Neural progenitor cell (in vitro differentiated cells): ENCODE data around the gene LASP1. TPM values are rescaled to one million over a fixed set of nuclear protein-coding genes. Genes with fewer than 3 reads are reported as not detected.

ENCODE experiments used
- DNase-seq: peaks from one replicate; pipeline ENCODE4 v3.0.0-alpha.2; 2016; ENCODE audit warnings: low spot score
- H2AFZ ChIP-seq: fragments of 200-600 bp; sonication (generic); replicated peaks from 2 replicates; pipeline ENCODE4 v1.6.1; 2016; ENCODE audit warnings: antibody characterized with exemption
- H3F3A ChIP-seq: fragments of 200-600 bp; sonication (generic); 2 replicates; pipeline ENCODE4 v1.6.1; 2016; ENCODE audit warnings: antibody characterized with exemption, low read depth
- H3K27ac ChIP-seq: fragments of 200-600 bp; sonication (generic); 2 replicates; pipeline ENCODE4 v1.5.1; 2016; ENCODE audit warnings: mild to moderate bottlenecking
- H3K27me3 ChIP-seq: fragments of 200-600 bp; sonication (generic); 2 replicates; pipeline ENCODE4 v1.6.1; 2016; ENCODE audit warnings: mild to moderate bottlenecking, moderate library complexity
- H3K36me3 ChIP-seq: fragments of 200-600 bp; sonication (generic); 2 replicates; pipeline ENCODE4 v1.5.1; 2016
- H3K4me1 ChIP-seq: fragments of 200-600 bp; sonication (generic); 2 replicates; pipeline ENCODE4 v1.6.1; 2016; ENCODE audit warnings: mixed run types
- H3K4me2 ChIP-seq: fragments of 200-600 bp; sonication (generic); 2 replicates; pipeline ENCODE4 v1.6.1; 2016
- H3K4me3 ChIP-seq: fragments of 200-600 bp; sonication (generic); 2 replicates; pipeline ENCODE4 v1.5.1; 2016
- H3K79me2 ChIP-seq: fragments of 200-600 bp; sonication (generic); 2 replicates; pipeline ENCODE4 v1.6.1; 2016; ENCODE audit warnings: low read depth
- H3K9ac ChIP-seq: fragments of 200-600 bp; sonication (generic); 2 replicates; pipeline ENCODE4 v1.6.1; 2016
- H3K9me3 ChIP-seq: fragments of 200-600 bp; sonication (generic); 2 replicates; pipeline ENCODE4 v1.5.1; 2016; ENCODE audit warnings: low read depth
- H4K20me1 ChIP-seq: fragments of 200-600 bp; sonication (generic); 2 replicates; pipeline ENCODE4 v1.6.1; 2016; ENCODE audit warnings: low read depth
- H3K27ac Mint-ChIP-seq: 3 replicates; pipeline ENCODE4 v1.8.0; 2021; ENCODE audit warnings: mixed read lengths
- H3K27me3 Mint-ChIP-seq: 2 replicates; pipeline ENCODE4 v1.8.0; 2022; ENCODE audit warnings: low read depth, mild to moderate bottlenecking, inconsistent platforms, moderate library complexity, mixed read lengths; ENCODE audit not compliant: insufficient read depth
- H3K36me3 Mint-ChIP-seq: 3 replicates; pipeline ENCODE4 v1.8.0; 2021; ENCODE audit warnings: mixed read lengths
- H3K4me1 Mint-ChIP-seq: 3 replicates; pipeline ENCODE4 v1.8.0; 2021; ENCODE audit warnings: mixed read lengths
- H3K4me3 Mint-ChIP-seq: 3 replicates; pipeline ENCODE4 v1.8.0; 2021; ENCODE audit warnings: mild to moderate bottlenecking, moderate library complexity, mixed read lengths
- H3K9me3 Mint-ChIP-seq: 3 replicates; pipeline ENCODE4 v1.8.0; 2020; ENCODE audit warnings: mixed read lengths
- CTCF ChIP-seq: fragments of 200-600 bp; sonication (generic); IDR thresholded peaks from 2 replicates; pipeline ENCODE4 v1.5.1; 2017; ENCODE audit warnings: antibody characterized with exemption, mild to moderate bottlenecking
- EZH2 ChIP-seq: fragments of 200-600 bp; sonication (generic); IDR thresholded peaks from 2 replicates; pipeline ENCODE4 v1.6.1; 2017; ENCODE audit warnings: antibody characterized with exemption, mild to moderate bottlenecking, moderate library complexity
- EZH2phosphoT487 ChIP-seq: fragments of 200-600 bp; sonication (generic); IDR thresholded peaks from 2 replicates; pipeline ENCODE4 v1.6.1; 2017; ENCODE audit warnings: antibody characterized with exemption
- total RNA-seq: library from RNA; depleted of rRNA; stranded (reverse); fragments of >200 nt; gene quantifications from 2 replicates; pipeline ENCODE4 v1.2.3, GENCODE V29; 2015; ENCODE audit warnings: low replicate concordance

Gene LASP1
- total RNA-seq, 1 donor from 2014 or later: 45.2 TPM

- no peak overlapping the region for H3K27ac ChIP-seq
Measured at GRCh38 chr17:38958756-38959155, 88.9 kb downstream of the LASP1 start.

DNA sequence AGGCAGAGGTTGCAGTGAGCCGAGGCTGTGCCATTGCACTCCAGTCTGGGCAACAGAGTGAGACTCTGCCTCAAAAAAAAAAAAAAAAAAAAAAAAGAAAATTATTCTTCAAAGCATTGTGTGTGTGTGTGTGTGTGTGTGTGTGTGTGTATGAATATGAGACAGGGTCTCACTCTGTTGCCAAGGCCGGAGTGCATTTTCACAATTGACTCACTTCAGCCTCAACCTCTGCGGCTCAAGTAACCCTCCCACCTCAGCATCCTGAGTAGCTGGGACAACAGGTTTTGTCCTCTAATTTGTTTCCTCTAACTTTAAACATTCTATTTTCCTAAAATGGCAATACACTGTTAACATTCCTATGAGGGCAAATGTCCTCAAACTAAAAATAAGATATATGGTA, 89.7 kb downstream of the LASP1 start:
- Histone ChIP-seq H3K36me3 (no peaks in the 10 kb centered on the region), H3K79me2 (no peaks in the 10 kb centered on the region), H3K9ac (no peak overlapping the region), H3K4me3 (no peak overlapping the region), H3F3A (no peaks in the 10 kb centered on the region), H3K9me3 (no peaks in the 10 kb centered on the region), H3K27ac (no peak overlapping the region), H4K20me1 (no peaks in the 10 kb centered on the region), H3K4me1 (no peaks in the 10 kb centered on the region), H3K27me3 (no peaks in the 10 kb centered on the region), H3K4me2 (no peak overlapping the region), H2AFZ (no peak overlapping the region)
- no peak for DNase-seq
- H3K27me3 Mint-ChIP-seq: peaks cover 2% of the 10 kb centered on the region
- H3K4me3 Mint-ChIP-seq: no peak overlapping the region
- H3K36me3 Mint-ChIP-seq: no peaks in the 10 kb centered on the region
- TF ChIP-seq EZH2phosphoT487 (no peak), CTCF (no peak), EZH2 (no peak)
- no peak overlapping the region for H3K27ac Mint-ChIP-seq
- H3K9me3 Mint-ChIP-seq: no peaks in the 10 kb centered on the region
- H3K4me1 Mint-ChIP-seq: no peaks in the 10 kb centered on the region

More at GRCh38 chr17:38958756-38959155, 88.9 kb downstream of the LASP1 start:
- DNase-seq: no peak
- TF ChIP-seq EZH2phosphoT487: no peak
- no peak for TF ChIP-seq EZH2
- no peak for TF ChIP-seq CTCF
- no peak overlapping the region for H3K9ac ChIP-seq
- H3K9me3 Mint-ChIP-seq: no peaks in the 10 kb centered on the region
- peaks cover 2% of the 10 kb centered on the region for H3K27me3 Mint-ChIP-seq
- no peaks in the 10 kb centered on the region for H3K4me1 Mint-ChIP-seq
- H3F3A ChIP-seq: no peaks in the 10 kb centered on the region
- no peak overlapping the region for H3K27ac Mint-ChIP-seq
- no peaks in the 10 kb centered on the region for H3K79me2 ChIP-seq
- H3K36me3 ChIP-seq: no peaks in the 10 kb centered on the region
- H4K20me1 ChIP-seq: no peaks in the 10 kb centered on the region
- no peaks in the 10 kb centered on the region for H3K36me3 Mint-ChIP-seq
- H3K9me3 ChIP-seq: no peaks in the 10 kb centered on the region
- H3K4me2 ChIP-seq: no peak overlapping the region
- H3K4me3 Mint-ChIP-seq: no peak overlapping the region
- no peaks in the 10 kb centered on the region for H3K4me1 ChIP-seq
- H3K27me3 ChIP-seq: no peaks in the 10 kb centered on the region
- no peak overlapping the region for H3K4me3 ChIP-seq
- no peak overlapping the region for H2AFZ ChIP-seq

GRCh38 chr17:38960402-38960801, 90.5 kb downstream of the LASP1 start:
- Histone ChIP-seq H3K4me3 (no peak overlapping the region), H4K20me1 (no peaks in the 10 kb centered on the region), H3K36me3 (no peaks in the 10 kb centered on the region), H3K9ac (no peak overlapping the region), H3K9me3 (no peaks in the 10 kb centered on the region), H3K27ac (no peak overlapping the region), H3K4me2 (no peak overlapping the region), H3K79me2 (no peaks in the 10 kb centered on the region), H3F3A (no peaks in the 10 kb centered on the region), H2AFZ (no peak overlapping the region), H3K27me3 (no peaks in the 10 kb centered on the region), H3K4me1 (no peaks in the 10 kb centered on the region)
- TF ChIP-seq CTCF: no peak
- no peak for TF ChIP-seq EZH2phosphoT487
- TF ChIP-seq EZH2: no peak
- Mint-ChIP-seq H3K27ac (no peak overlapping the region), H3K27me3 (peaks cover 2% of the 10 kb centered on the region), H3K9me3 (no peaks in the 10 kb centered on the region), H3K36me3 (no peaks in the 10 kb centered on the region), H3K4me3 (no peak overlapping the region), H3K4me1 (no peaks in the 10 kb centered on the region)
- no peak for DNase-seq
